GM18861 (cell line): ENCODE measurements around the gene AP1S2.
A peak's percentile ranks its signal among the peaks of the same experiment; 100 is the strongest.
"Not testable (repeated sequence)": the region's sequence is repeated elsewhere in the genome, so short reads cannot be mapped to it uniquely, and the experiment has no call there.

Source experiments
- ATAC-seq: cut with Tn5 transposase; IDR thresholded peaks from one replicate; pipeline ENCODE4 v1.9.1; 2021; ENCODE audit not compliant: unreplicated experiment

AP1S2 gene

GRCh38 chrX:15855568-15856221 is 1.1 kb upstream of the AP1S2 start:
- no peak for ATAC-seq

DNA sequence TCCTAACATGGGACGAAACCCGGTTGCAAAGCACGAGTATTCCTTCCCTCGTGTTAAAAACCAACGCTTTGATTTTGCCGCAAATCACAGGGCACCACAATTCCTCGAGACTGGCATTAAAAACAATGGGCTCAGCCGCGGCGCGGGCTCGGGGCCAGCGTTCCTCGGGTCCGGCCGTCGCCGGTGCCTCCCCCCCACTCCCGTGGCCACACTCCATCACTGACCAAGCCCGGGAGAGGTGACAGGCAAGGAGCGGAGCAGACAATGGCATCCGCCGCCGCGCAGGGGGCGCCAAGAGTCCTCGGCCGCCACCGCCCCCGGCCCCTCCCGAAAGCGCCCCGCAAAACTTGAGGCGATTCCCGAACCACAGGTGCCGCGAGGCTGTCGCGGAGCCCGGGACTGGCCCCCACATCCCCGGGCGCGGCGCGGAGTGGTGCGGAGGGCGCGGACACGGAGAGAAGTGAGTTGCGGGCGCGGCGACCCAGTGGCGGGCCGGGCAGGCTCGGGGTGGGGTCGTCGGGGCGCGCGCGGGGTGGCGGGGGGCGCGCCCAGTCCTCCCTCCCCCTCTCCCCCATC is 445 bp downstream of the AP1S2 start:
- peak; percentile 23 for ATAC-seq

- ATAC-seq, result no peak
Measured at GRCh38 chrX:15853586-15854079, 980 bp downstream of the AP1S2 start.

DNA sequence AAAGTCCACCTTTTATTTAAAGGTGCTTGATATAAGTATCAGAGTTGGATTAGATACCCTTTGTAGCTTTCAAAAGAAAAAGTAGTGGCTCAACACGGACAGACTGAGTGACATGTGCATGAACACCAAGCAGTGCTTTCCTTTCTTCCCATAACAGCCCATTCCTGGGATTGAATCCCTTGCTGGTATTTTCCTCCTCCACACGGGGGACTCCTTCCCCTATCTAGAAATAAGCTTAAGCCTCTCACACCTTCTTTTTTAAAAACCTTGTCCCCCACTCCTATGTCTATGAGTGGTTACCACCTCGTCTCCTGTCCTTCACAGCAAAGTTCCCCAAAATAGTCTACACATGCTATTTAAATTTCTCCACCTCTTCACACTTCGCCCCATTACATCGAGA is 5.1 kb downstream of the AP1S2 start:
- ATAC-seq, result no peak

DNA sequence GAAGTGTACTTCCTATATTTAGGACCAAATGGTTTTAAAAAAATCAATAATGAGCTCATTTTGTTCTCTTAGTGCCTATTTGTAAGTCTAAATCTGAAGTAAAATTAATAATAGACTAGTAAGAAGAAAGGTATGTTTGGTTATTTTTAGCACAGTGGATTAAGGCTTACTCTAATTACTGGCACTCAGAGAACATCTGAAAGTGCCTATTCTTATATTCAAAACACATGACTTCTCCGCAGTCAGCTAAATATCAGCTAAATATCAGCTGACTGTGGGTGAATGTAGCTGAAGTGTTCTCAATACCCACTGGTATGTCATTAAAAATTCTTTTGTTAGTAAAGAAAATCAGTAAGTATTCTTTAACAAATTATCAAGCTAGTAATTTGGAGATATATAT is 6.0 kb downstream of the AP1S2 start:
- ATAC-seq, result no peak

DNA sequence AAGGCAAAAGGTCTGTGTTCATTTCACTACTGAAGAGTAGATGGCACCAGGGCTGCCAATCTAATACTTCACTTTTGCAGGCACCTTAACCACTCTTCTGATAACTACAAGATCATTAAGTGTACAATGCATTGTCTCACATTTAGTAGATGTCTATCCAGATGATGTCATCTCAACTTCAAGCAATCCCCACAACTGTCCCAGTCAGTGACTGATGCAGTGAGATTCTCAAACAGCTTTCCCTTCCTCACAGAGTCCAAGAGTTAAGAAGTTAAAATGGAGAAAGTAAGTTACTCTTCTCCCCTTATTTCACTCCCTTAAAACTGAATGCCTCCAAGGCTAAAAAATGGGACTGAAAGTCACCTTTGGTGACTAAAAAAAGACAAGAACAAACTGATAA is 10.7 kb downstream of the AP1S2 start:
- no peak for ATAC-seq

GRCh38 chrX:15841853-15842516 is 12.6 kb downstream of the AP1S2 start:
- no peak for ATAC-seq

- ATAC-seq, result no peak
Measured at GRCh38 chrX:15838017-15838416, 16.6 kb downstream of the AP1S2 start.

DNA sequence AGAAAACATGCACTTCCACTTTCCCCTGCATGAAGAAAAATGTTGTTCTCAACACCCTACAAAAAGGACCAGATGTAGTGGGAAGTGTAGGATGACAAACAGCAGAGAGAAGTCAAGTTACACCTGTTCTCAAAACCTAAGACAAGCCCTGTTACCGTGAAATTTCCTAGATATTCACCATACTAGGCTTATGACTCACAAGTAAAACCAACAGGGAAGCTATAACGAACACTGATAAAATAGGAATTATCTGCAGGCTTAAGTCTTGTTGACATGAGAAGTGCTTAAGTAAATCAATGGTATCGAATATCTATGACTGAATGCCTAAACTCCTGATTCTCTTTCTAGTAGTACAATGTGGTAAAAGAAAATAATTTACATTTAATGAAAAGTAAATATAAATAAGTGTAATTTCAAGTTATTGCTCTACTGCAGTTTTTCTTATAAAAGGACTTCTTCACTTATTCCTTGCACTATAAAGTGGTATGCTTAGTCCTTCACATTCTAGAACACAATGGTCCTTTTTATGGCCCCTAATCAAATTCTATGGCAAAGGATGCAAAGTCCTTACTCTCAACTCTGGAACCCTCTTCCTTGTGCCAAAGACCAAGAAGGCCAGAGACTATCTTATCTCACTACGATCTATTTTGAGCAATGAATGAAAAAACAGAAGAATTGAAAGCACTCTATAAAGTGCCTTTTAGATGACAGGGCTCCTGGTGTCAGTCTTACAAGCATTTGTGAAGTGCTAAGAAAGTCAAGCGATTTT is 19.6 kb downstream of the AP1S2 start:
- ATAC-seq, result no peak

- no peak for ATAC-seq
Measured at GRCh38 chrX:15834053-15834452, 20.6 kb downstream of the AP1S2 start.

DNA sequence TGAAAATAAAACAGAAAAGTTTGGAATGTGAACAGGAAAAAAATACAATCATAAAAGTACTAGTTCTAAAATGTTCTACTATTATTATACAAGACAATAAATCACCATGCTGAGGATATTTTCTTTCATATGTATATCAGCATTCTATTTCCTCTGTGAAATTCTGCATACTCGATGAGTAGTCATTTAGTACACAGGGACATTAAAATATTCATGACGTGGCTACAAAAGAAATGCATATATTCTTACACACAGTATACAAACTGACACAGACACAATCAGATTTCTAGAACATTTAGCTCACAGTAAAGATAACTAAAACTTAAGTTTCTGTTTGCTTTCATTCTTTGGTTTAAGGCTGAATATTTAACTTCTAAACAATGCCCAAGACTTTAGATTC is 23.3 kb downstream of the AP1S2 start:
- not testable (repeated sequence) for ATAC-seq

GRCh38 chrX:15829217-15829616 is 25.4 kb downstream of the AP1S2 start:
- ATAC-seq, result no peak

DNA sequence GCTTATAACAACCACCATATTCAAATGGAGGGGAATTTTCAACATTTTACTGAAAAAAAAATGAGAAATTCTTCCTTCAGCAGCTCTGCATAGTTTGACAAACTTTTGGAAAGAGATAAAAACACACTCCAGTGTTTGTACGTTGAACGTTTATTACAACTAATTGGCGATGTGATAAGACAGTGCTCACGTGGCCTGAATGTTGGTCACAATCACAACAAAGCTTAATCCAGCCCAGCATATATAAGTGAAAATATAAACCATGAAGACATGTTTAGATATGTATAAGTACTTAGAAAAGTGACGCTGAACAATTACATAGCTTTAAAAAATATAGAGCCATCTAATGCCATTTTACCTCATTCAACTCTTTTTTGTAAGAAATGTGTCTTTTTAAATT is 28.7 kb downstream of the AP1S2 start:
- ATAC-seq, result no peak

DNA sequence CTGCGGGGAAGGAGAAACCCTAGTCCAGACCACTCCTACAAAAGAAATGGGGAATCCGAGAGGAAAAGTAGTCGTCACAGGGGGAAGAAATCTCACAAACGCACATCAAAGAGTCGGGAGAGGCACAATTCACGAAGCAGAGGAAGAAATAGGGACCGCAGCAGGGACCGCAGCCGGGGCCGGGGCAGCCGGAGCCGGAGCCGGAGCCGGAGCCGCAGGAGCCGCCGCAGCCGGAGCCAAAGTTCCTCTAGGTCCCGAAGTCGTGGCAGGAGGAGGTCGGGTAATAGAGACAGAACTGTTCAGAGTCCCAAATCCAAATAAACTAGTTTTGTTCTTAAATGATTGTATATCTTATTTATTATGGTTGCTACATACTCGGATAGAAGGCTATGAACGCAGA is 31.7 kb downstream of the AP1S2 start:
- ATAC-seq, result no peak

GRCh38 chrX:15820106-15821073 is 34.2 kb downstream of the AP1S2 start:
- no peak for ATAC-seq

- ATAC-seq, result no peak
Measured at GRCh38 chrX:15816886-15817285, 37.7 kb downstream of the AP1S2 start.

DNA sequence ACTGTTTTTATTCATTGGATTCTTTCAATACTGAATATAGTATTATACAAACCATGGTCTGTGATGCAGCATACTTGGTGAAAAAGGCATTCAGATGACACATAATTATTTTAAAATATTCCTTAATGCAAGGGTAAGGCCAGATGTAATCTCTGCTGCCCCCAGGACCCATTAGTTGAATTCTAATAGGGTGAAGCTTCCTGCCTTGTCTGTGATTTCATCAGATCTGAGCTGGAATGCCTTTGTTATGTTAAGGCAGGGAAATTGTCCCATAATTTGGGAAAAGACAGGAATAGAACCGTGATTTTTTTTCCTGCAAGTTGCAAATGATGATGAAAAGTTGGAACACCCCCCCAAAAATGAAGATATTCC is 38.2 kb downstream of the AP1S2 start:
- no peak for ATAC-seq

DNA sequence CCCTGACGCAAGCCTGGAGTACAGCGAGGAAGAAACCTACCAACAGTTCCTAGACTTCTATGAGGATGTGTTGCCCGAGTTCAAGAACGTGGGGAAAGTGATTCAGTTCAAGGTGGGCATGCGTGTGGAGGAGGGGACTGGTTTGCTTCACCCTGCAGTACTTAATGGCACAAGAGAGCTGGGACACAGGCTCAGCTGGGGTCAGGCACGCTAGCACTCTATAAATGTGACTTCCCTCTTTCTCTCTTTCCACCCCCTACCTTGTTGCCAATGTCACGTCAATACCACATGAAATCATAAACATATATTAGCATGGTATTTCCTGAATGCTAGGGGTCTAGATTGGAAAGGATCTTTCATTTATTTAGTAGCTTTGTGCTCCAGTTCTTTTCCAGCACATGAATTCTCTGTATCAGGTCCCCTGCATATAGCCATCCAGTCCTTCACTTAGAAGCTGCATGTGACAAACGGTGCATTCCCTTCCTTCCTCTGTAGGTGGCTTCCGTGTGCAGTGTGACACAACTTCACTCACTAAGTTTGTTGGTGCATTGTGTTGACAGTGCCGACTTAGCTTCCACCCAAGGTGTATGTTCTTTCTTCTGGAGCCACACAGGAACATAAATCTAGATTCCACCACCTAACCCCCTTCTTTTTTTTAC is 38.7 kb downstream of the AP1S2 start:
- peak; percentile 87 for ATAC-seq

- ATAC-seq, result no peak
Measured at GRCh38 chrX:15814771-15815365, 39.7 kb downstream of the AP1S2 start.

DNA sequence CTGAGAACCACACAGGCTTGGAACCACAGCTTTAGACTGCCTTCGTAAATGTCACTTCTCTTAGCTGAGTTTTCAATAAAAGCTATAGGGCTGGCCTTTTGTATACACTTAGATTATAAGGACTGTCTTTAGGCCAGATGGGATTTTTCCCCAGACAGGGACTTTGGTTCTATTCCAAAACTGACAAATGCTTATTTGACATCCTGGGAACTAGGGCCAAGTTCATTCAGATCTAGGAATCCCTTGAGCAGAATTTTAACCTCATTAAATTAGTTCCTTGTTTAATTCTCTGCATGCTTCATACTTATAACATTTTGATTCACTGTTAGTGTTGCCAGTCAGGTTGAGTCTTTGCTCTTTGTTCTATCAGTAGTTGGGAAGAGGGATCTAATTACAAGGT is 41.2 kb downstream of the AP1S2 start:
- ATAC-seq, result no peak
